ENCODE results near the gene LDLRAP1. TPM values are rescaled to one million over a fixed set of nuclear protein-coding genes. Genes with fewer than 3 reads are reported as not detected.

Gene LDLRAP1
- polyA plus RNA-seq, 1 donor from 2014 or later = 0.22 TPM

DNA sequence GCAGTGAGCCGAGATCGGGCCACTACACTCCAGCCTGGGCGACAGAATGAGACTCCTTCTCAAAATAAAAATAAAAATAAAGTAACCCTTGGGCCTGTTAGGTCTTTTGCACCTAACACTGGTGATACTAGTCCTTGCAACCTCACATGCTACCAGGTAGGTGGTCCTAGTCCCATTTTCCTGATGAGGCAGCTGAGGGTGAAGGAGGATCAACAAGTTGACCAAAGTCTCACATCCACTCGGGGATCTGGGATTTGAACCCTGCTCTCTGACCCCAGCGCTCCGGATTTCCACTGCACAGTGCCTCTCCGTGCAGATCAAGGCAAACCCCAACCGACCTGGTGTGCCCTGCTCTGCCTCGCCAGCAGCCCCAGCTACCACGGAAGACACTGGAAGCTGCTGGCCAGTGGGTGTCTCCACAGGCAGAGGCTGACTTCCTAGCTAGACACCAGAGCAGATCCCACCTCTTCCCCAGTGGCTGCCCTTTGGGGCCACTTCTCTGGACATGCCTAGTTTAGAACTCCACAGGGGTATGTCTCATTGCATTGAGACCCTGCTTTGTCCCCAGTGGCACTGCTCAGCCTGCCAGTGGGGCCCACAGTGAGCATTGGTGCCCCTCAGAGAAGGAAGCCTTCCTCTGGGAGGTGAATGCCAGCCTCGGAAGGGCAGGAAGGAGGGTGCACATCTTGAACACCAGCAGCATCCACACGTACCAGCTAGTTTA, 27.6 kb downstream of the LDLRAP1 start:
- Histone ChIP-seq H3K4me2 (ENCODE audit: low read length) (no peak overlapping the region), H4K20me1 (ENCODE audit: insufficient read depth) (no peaks in the 10 kb centered on the region), H2AFZ (ENCODE audit: low read depth, low read length) (no peak overlapping the region), H3K4me3 (ENCODE audit: low read length) (no peak overlapping the region), H3K9me3 (ENCODE audit: low read length) (no peaks in the 10 kb centered on the region), H3K36me3 (ENCODE audit: insufficient read depth, low read length) (no peaks in the 10 kb centered on the region), H3K27ac (ENCODE audit: low read length) (no peak overlapping the region), H3K79me2 (replicated peaks; ENCODE audit: insufficient read depth, low read length) (no peaks in the 10 kb centered on the region), H3F3A (ENCODE audit: insufficient read depth, low read length, poor library complexity, severe bottlenecking) (no peaks in the 10 kb centered on the region), H3K27me3 (ENCODE audit: insufficient read depth, low read depth, low read length) (no peaks in the 10 kb centered on the region), H3K9me2 (ENCODE audit: insufficient read depth, low read length) (no peaks in the 10 kb centered on the region), H3K9ac (ENCODE audit: low read length) (no peak overlapping the region)
- no peak for TF ChIP-seq REST (IDR thresholded peaks at IDR 0.05; ENCODE audit: borderline replicate concordance)
- no peak for TF ChIP-seq EZH2 (IDR thresholded peaks at IDR 0.05; ENCODE audit: borderline replicate concordance, insufficient read depth, low read length, poor library complexity, severe bottlenecking)
- TF ChIP-seq, protein P1, sequence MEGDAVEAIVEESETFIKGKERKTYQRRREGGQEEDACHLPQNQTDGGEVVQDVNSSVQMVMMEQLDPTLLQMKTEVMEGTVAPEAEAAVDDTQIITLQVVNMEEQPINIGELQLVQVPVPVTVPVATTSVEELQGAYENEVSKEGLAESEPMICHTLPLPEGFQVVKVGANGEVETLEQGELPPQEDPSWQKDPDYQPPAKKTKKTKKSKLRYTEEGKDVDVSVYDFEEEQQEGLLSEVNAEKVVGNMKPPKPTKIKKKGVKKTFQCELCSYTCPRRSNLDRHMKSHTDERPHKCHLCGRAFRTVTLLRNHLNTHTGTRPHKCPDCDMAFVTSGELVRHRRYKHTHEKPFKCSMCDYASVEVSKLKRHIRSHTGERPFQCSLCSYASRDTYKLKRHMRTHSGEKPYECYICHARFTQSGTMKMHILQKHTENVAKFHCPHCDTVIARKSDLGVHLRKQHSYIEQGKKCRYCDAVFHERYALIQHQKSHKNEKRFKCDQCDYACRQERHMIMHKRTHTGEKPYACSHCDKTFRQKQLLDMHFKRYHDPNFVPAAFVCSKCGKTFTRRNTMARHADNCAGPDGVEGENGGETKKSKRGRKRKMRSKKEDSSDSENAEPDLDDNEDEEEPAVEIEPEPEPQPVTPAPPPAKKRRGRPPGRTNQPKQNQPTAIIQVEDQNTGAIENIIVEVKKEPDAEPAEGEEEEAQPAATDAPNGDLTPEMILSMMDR (IDR thresholded peaks at IDR 0.05; ENCODE audit: poor library complexity, severe bottlenecking) = no peak
- no peak for TF ChIP-seq TAF1 (IDR thresholded peaks at IDR 0.05; ENCODE audit: low read depth)
- no peak for TF ChIP-seq EP300 (conservative IDR thresholded peaks at IDR 0.05; ENCODE audit: poor library complexity, severe bottlenecking)

GRCh38 chr1:25571522-25571970, 28.1 kb downstream of the LDLRAP1 start:
- Histone ChIP-seq H3K4me3 (ENCODE audit: low read length) (no peak overlapping the region), H3K4me2 (ENCODE audit: low read length) (no peak overlapping the region), H3K9ac (ENCODE audit: low read length) (no peak overlapping the region), H2AFZ (ENCODE audit: low read depth, low read length) (no peak overlapping the region), H3F3A (ENCODE audit: insufficient read depth, low read length, poor library complexity, severe bottlenecking) (no peaks in the 10 kb centered on the region), H3K27me3 (ENCODE audit: insufficient read depth, low read depth, low read length) (no peaks in the 10 kb centered on the region), H3K27ac (ENCODE audit: low read length) (no peak overlapping the region), H3K9me2 (ENCODE audit: insufficient read depth, low read length) (no peaks in the 10 kb centered on the region), H3K9me3 (ENCODE audit: low read length) (no peaks in the 10 kb centered on the region), H3K79me2 (replicated peaks; ENCODE audit: insufficient read depth, low read length) (no peaks in the 10 kb centered on the region), H4K20me1 (ENCODE audit: insufficient read depth) (no peaks in the 10 kb centered on the region), H3K36me3 (ENCODE audit: insufficient read depth, low read length) (no peaks in the 10 kb centered on the region)
- no peak for TF ChIP-seq REST (IDR thresholded peaks at IDR 0.05; ENCODE audit: borderline replicate concordance)
